CD4-positive, alpha-beta T cell treated with Interleukin-17A for 1 hour (primary cell): ENCODE measurements around the gene AFF4.

Experiments used
- DNase-seq: peaks from one replicate; pipeline ENCODE4 v3.0.0-alpha.2; 2020

Gene AFF4

DNA sequence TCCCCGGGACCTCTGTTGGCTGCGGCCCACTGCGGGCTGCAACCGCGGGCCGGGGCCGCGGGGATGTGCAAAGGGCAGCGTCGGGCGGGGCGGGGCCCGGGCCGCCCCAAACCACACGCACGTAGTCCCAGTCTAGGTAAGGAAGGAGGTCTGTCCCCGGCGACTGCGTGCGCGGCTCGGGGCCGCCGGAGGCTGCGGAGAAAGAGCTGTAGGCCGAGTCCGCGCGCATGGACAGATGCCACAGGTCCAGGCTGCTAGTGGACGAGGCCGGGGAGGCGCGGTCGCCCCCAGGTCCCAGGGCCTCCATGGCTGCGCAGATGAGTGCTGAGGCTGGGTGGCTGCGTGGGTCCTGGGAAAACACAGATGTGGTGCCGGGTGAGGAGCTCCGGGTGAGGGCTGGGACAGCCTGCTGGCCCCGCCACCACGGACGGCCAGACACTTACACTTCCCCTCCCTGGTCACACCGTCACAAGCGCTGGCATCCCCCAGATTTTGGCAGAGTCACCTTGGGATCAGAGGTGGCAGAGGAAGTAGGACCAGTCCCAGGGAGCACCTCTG is 137.5 kb downstream of the AFF4 start:
- DNase-seq: no peak
